Brain pericyte (primary cell): ENCODE results near the gene C17orf50.
"Not testable (repeated sequence)": the region's sequence is repeated elsewhere in the genome, so short reads cannot be mapped to it uniquely, and the experiment has no call there.

Experiments used
- DNase-seq: peaks from one replicate; pipeline ENCODE4 v3.0.0-alpha.2; 2012; ENCODE audit warnings: low read depth, low spot score

Gene C17orf50

GRCh38 chr17:35734396-35734795, 26.3 kb upstream of the C17orf50 start:
- DNase-seq, result no peak

- DNase-seq, result no peak
Measured at GRCh38 chr17:35735036-35735805, 25.5 kb upstream of the C17orf50 start.

DNA sequence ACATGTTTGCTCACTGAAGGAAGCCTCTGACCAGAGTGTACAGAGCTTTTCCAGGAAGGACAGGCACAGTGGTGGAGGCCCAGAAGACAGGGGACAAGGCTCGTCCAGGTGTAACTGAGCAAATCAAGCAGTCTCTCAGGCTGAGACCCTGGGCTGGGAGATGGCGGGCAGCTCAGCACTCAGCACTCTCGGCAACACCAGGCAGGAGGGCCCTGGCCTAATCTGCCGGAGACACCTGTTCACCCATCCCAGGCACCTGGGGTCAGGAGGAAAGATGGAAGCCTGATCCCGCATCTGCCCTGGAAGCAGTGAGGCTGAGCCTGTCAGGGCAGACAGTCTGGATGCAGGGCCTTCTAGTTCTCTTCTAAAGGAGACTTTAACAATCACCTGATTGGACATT, 24.5 kb upstream of the C17orf50 start:
- no peak for DNase-seq

DNA sequence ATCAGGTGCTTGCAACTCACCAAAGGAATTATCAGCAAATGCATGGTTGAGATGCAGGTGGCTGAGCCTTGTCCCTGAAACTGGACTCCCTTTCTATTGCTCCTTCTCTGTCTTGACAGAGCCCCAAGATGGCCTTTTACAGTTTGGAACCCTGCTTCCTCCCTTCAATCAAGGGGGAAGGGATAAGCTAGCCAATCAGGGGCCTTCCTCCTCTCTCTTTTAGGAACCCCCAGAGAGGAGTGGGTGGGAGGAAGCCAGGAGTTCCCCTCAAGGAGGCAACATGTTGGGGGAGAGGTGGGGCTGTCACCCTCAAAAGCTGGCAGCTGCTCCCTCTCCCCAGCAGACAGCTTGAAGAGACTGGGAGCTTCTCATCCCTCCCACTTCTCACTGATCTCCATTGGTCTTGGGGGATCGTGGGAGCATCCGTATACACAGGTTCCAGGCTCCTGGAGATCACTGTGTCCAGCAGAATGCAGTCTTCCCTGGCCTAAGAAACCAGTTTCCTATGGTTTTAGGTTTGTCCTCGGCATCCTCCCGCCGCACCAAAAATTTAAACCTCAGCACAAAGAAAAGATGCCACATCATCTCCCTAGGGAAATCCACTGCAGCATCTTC, 22.1 kb upstream of the C17orf50 start:
- no peak for DNase-seq

GRCh38 chr17:35740216-35740615, 20.5 kb upstream of the C17orf50 start:
- no peak for DNase-seq

DNA sequence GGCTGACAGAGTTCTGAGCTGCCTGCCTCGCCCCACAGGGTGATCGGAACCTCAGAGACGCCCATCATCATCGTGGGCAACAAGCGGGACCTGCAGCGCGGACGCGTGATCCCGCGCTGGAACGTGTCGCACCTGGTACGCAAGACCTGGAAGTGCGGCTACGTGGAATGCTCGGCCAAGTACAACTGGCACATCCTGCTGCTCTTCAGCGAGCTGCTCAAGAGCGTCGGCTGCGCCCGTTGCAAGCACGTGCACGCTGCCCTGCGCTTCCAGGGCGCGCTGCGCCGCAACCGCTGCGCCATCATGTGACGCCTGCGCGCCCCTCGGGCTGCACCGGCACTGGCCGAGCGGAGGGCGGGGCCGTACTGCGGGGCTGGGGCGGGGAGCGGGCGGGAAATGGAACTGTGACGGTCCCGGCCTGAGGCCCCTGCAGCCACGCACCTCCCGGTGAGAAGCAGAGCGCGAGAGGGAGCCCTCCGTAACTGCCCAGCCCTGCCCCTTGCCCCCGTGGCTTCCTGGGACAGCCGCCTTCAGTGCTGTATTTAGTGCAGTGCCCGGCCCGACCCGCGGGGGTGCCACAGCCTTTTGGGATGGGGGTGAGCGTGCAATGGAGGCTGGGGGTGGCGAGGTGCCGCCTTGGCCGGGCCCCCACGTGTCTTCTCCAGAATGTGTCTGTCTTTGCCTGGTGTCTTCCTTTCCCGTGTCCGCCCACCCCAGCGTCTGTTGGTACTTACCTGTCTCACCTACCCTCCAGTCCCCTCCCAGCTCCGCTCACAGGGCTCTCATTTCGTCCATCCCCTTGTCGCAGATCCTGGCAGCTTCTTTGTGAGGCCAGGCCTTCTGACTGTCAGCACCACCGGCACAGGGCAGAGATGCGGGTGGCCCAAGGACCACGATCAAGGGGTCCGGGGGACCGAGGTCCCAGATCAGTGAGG, 19.4 kb upstream of the C17orf50 start:
- DNase-seq, result no peak

GRCh38 chr17:35742496-35742895, 18.2 kb upstream of the C17orf50 start:
- no peak for DNase-seq

DNA sequence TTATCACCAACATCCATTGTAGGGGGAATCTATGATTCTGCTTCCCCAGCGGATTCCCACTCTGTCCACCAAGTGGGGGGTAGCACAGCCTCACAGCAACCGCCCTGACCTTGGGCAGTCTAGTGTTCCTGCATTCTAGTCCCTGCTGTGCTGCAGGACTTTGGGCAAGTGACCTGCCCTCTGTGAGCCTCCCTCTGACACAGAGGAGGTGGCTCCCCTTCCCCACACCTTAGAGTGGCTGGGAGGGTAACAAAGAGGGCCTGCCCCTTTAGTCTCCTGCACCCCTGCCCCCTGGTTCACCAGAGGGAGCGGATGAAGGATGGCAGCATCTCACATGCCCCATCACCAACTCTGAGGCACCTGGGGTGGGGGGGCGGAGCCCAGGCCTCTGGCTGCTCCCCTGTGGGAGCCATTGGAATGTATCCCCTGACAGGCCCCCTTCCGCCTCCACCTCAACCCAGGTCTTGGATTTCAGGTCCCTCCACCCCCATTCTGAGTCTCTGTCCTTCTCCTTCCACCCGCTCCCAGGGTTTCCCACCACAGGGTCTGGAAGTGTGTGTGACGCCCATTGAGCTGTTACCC, 17.7 kb upstream of the C17orf50 start:
- no peak for DNase-seq

DNA sequence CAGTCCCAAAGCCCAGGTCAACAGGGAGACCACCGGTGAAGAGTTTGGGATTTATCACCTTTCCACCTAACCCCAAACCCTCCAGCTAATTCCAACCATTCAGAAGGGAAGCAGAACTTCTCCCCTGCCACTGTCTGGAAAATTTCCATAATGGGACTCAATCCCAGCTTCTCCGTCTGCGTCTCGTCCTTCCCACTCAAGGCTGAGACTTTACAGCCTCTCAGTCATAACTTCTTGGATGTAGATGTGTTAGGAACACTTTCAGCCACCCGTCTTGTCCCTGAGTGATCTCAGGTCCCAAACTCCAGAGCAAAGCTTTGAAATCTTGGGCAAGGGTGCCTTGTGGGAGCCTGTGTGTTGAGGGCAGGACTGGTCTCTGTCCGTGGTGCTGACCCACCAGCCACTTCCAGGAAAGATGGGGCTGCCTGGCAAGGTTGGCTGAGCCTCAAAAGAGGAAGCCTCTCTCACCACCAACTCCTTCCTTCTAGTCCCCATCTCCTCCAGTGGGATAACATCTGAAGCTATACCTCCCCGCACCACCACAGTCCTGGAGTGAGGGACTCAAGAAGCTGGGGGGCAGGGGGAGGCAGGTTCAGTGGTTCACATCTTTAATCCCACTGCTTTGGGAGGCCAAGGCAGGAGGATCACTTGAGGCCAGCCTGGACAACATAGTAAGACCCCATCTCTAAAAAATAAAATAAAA, 16.9 kb upstream of the C17orf50 start:
- no peak for DNase-seq

DNA sequence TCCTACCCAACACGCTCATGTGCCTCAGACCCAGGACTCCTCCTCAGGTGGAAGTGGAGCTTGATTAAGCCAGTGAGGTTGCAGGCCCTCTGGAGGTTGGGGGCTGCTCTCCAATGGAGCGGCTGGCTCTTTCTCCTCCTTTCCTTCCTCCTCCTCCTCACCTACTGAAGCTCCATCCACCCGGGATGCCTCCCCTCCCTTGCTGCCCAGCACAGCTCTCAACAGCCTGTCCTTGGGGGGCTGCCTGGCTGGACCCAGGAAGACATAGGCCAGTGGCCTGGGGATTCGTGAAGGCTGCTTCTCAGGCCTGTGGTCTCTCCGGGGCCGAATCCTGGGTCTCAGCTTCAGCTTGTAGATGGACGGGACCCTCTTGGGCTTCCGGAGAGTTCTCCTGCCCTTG, 15.9 kb upstream of the C17orf50 start:
- no peak for DNase-seq

- no peak for DNase-seq
Measured at GRCh38 chr17:35745246-35745645, 15.4 kb upstream of the C17orf50 start.

- DNase-seq, result no peak
Measured at GRCh38 chr17:35745749-35746320, 14.9 kb upstream of the C17orf50 start.

GRCh38 chr17:35747540-35748017, 13.1 kb upstream of the C17orf50 start:
- no peak for DNase-seq

DNA sequence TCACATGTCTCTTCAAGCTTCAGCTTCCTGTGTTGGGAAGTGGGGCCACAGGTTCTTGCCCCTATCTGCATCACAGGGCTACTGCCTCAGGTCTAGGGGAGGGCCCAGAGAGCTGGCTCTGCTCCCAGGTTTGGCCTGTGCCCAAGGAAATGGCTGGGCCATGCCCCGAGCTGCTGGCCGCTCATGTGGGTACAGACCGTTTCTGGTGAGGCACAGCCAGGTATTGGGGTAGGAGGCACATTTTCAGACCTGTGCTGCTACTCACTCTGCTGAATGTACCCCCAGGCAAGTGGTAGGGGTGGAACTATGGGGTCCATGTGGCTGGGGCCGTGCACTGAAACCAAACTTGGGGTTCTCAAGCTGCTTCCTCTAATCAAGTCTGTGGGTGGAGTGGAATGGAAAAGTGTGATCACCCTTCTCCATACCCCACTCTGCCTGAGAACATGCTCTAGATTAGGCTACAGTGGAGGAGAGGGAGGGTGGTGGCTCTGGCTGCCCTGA, 12.3 kb upstream of the C17orf50 start:
- DNase-seq, result no peak

- DNase-seq, result no peak
Measured at GRCh38 chr17:35748979-35749378, 11.7 kb upstream of the C17orf50 start.

DNA sequence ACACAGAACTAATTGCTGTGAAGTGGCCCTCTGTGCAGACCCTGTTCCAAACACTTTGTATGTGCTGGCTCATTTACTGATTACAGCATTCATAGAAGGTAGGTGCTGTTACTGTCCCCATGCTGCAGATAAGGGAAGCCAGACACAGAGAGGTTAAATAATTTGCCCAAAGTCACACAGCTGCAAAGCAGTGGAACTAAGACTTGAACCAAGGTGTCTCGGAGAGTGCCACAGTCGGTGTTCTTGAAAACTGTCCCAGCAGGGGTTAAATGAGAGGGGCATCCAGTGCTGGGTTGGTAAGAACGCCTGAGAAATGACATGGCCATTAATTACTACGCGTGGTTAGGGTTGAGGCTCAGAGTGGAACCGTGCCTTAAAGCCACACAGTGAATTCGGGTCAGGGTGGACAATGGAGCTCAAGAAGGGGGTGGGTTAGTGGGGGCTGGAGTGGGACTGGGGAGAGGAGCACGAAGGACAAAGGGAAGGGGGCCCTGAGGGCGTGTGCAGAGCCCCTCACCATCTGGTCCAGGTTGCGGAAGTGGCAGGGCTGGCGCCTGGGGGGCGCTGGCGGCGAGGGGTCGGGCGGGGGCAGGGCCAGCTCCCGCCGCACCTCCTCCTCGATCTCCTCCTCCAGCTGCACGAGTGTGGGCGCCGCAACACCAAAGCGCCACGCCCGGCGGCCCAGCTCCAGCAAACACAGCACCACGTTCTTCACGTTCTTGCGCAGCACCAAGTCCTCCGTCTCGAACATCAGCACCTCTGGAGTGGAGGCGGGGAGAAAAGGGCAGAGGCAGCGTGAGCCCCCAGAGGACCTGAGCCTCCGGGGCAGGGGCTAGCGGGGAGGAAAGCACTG, 10.9 kb upstream of the C17orf50 start:
- no peak for DNase-seq

GRCh38 chr17:35750526-35751395, 9.9 kb upstream of the C17orf50 start:
- no peak for DNase-seq

DNA sequence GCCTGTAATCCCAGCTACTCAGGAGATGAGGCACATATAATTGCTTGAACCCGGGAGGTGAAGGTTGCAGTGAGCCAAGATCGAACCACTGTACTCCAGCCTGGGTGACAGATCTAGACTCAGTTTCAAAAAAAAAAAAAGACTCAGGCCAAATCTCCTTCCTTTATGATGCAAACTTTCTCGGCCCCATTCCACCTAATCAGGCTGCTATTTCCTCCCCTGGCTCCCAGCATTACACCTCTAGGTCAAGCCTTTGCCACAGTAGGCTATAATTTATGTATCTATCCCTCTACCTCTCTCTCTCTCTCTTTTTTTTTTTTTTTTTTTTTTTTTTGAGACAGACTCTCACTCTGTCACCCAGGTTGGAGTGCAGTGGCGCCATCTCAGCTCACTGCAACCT, 9.1 kb upstream of the C17orf50 start:
- not testable (repeated sequence) for DNase-seq

DNA sequence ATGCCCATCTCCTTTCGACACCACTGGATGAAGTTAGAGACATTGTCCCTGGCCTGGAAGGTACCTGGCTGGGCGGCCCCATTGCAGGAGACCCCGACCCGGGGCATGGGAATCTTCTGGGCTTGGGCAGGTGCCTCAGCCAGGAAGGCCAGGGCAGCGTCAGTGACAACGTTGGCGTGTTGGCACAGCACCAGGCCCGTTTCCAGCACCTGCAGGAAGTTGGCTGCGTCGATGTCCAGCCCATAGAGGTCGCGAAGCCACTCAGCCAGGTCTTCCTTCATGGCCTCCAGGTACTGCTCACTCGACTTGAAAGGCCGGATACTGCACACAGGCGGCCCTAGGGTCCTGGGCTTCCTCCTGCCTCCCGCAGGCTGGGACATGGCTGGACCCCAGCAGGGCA, 8.2 kb upstream of the C17orf50 start:
- DNase-seq, result no peak
